ENCODE measurements around the gene GSK3A.

GSK3A gene

GRCh38 chr19:42196011-42197001 is 46.1 kb downstream of the GSK3A start:
- Histone ChIP-seq H3K36me3 (ENCODE audit: control insufficient read depth in 2 of 2, insufficient read depth in 1 of 2, low read length in 2 of 2) (peaks cover 19 to 49% of the 10 kb centered on the region in 2 experiments), H3K27ac (ENCODE audit: extremely low read depth, low read depth, low read length) (no peak overlapping the region), H3K9me3 (ENCODE audit: control insufficient read depth, insufficient read depth, low read depth, low read length) (peaks cover 4% of the 10 kb centered on the region), H3K4me3 (ENCODE audit: low read depth, low read length) (no peak overlapping the region), H3K4me1 (ENCODE audit: control insufficient read depth, insufficient read depth, low read length) (peaks cover 5% of the 10 kb centered on the region; the same call in 1 of the 2 replicates)
- ChIA-PET CTCF (interaction anchor here (0.7 to 1.0 kb wide), 2 partner anchors 12 to 238 kb away, joined by 3 read pairs; no protein-coding TSS in a partner anchor), POLR2A (interaction anchor here (0.5 kb wide), 1 partner anchor 9 kb away, joined by 3 read pairs; no protein-coding TSS in a partner anchor)
- TF ChIP-seq ZNF792 (tag by site-specific recombination; IDR thresholded peaks at IDR 0.05): no peak
- TF ChIP-seq ZFP3 (tag by site-specific recombination; IDR thresholded peaks at IDR 0.05; ENCODE audit: low read depth): 0 out of 2 replicates have a peak, but pooled peaks have one; percentile 41

- H3K27ac ChIP-seq (ENCODE audit: extremely low read depth, low read depth, low read length): no peak overlapping the region
- H3K4me1 ChIP-seq (ENCODE audit: control insufficient read depth, insufficient read depth, low read length): peaks cover 5% of the 10 kb centered on the region; the same call in 1 of the 2 replicates
- ChIA-PET POLR2A (no interaction called here), CTCF (interaction anchor here (1.0 kb wide), 1 partner anchor 22 kb away, joined by 5 read pairs; no protein-coding TSS in a partner anchor)
- H3K4me3 ChIP-seq (ENCODE audit: low read depth, low read length): no peak overlapping the region
- peaks cover 8 to 23% of the 10 kb centered on the region in 2 experiments for H3K36me3 ChIP-seq (ENCODE audit: control insufficient read depth in 2 of 2, insufficient read depth in 1 of 2, low read length in 2 of 2)
- TF ChIP-seq ZNF2 (tag by site-specific recombination; IDR thresholded peaks at IDR 0.05): no peak
- TF ChIP-seq GLI4 (tag by site-specific recombination; IDR thresholded peaks at IDR 0.05): no peak
- TF ChIP-seq ZEB2 (tag by site-specific recombination; IDR thresholded peaks at IDR 0.05): no peak
- TF ChIP-seq IKZF3 (tag by site-specific recombination; IDR thresholded peaks at IDR 0.05): no peak
- TF ChIP-seq ZNF654 (tag by site-specific recombination; IDR thresholded peaks at IDR 0.05; ENCODE audit: low read depth): no peak
- peaks cover 4% of the 10 kb centered on the region for H3K9me3 ChIP-seq (ENCODE audit: control insufficient read depth, insufficient read depth, low read depth, low read length)
Observed at GRCh38 chr19:42193706-42194105, 48.7 kb downstream of the GSK3A start.

GRCh38 chr19:42193294-42193693 is 49.1 kb downstream of the GSK3A start:
- POLR2A ChIA-PET: no interaction called here
- Histone ChIP-seq H3K27ac (ENCODE audit: extremely low read depth, low read depth, low read length) (no peak overlapping the region), H3K9me3 (ENCODE audit: control insufficient read depth, insufficient read depth, low read depth, low read length) (peaks cover 4% of the 10 kb centered on the region), H3K4me3 (ENCODE audit: low read depth, low read length) (no peak overlapping the region), H3K4me1 (ENCODE audit: control insufficient read depth, insufficient read depth, low read length) (peaks cover 5% of the 10 kb centered on the region; the same call in 1 of the 2 replicates), H3K36me3 (ENCODE audit: control insufficient read depth in 2 of 2, insufficient read depth in 1 of 2, low read length in 2 of 2) (peaks cover 5 to 20% of the 10 kb centered on the region in 2 experiments; a peak in 2 of 3 replicates)
- CTCF ChIA-PET: interaction anchor here (1.0 kb wide), 1 partner anchor 23 kb away, joined by 5 read pairs; no protein-coding TSS in a partner anchor
- no peak for TF ChIP-seq FEZF1 (tag by site-specific recombination; IDR thresholded peaks at IDR 0.05)
- TF ChIP-seq ZNF670 (tag by site-specific recombination; IDR thresholded peaks at IDR 0.05; ENCODE audit: low read depth): no peak
- TF ChIP-seq ZBTB11 (tag by site-specific recombination; conservative IDR thresholded peaks at IDR 0.05; ENCODE audit: low read depth): no peak
- no peak for TF ChIP-seq TCF7L2 (IDR thresholded peaks at IDR 0.05; ENCODE audit: borderline replicate concordance, low read depth, low read length)
- TF ChIP-seq ZNF580 (tag by site-specific recombination; IDR thresholded peaks at IDR 0.05): 0 out of 2 replicates have a peak, but pooled peaks have one; percentile 49
- peak; percentile 98 for TF ChIP-seq ZNF280D (tag by site-specific recombination; IDR thresholded peaks at IDR 0.05)
- TF ChIP-seq SALL2 (tag by site-specific recombination; IDR thresholded peaks at IDR 0.05; ENCODE audit: borderline replicate concordance): no peak
- TF ChIP-seq ZBTB20 (tag by site-specific recombination; IDR thresholded peaks at IDR 0.05): no peak
- no peak for TF ChIP-seq BCL6B (tag by site-specific recombination; IDR thresholded peaks at IDR 0.05)
- no peak for TF ChIP-seq ZNF239 (tag by site-specific recombination; IDR thresholded peaks at IDR 0.05)
- no peak for TF ChIP-seq ZNF692 (tag by site-specific recombination; IDR thresholded peaks at IDR 0.05)
